PC-3 (cell line): ENCODE data around the gene GTPBP8. TPM values are rescaled to one million over a fixed set of nuclear protein-coding genes. Genes with fewer than 3 reads are reported as not detected.

Experiments used
- ATAC-seq: fragments of 200-7000 bp; cut with Tn5 transposase; 2 replicates; pipeline ENCODE4 v1.9.1; 2020; ENCODE audit warnings: mild to moderate bottlenecking, moderate library complexity
- BruUV-seq: library from RNA; stranded (reverse); fragments of 400-500 nt; replicated peaks from 2 replicates; lab custom pipeline; 2021; lab: Mats Ljungman, UMichigan
- CTCF ChIA-PET: fragments of 300-600 bp; sonication (Branson Sonifier 250); formaldehyde crosslinking; loops from one replicate; lab custom pipeline; 2022; ENCODE audit warnings: antibody characterized with exemption; lab: Charles Lee
- POLR2A ChIA-PET: fragments of 300-600 bp; sonication (Branson Sonifier 250); formaldehyde crosslinking; loops from one replicate; lab custom pipeline; 2022; ENCODE audit warnings: antibody characterized with exemption; ENCODE audit not compliant: unreplicated experiment; lab: Charles Lee
- DNase-seq: peaks from one replicate; pipeline ENCODE4 v3.0.0-alpha.2; 2015
- H2AFZ ChIP-seq: fragments of 300-600 bp; sonication (generic); 2 replicates; pipeline ENCODE4 v1.6.0; 2016; ENCODE audit warnings: antibody characterized with exemption, low read length
- H3F3A ChIP-seq: fragments of 300-600 bp; sonication (generic); one replicate; pipeline ENCODE4 v1.6.0; 2017; ENCODE audit warnings: antibody characterized with exemption, low read length, control low read depth, mild to moderate bottlenecking; ENCODE audit not compliant: unreplicated experiment
- H3K27ac ChIP-seq: fragments of 300-600 bp; sonication (generic); 2 replicates; pipeline ENCODE4 v1.5.1; 2016; ENCODE audit warnings: mild to moderate bottlenecking, low read length
- H3K27me3 ChIP-seq: fragments of 300-600 bp; sonication (generic); 2 replicates; pipeline ENCODE4 v1.6.1; 2016; ENCODE audit warnings: low read length, mixed read lengths
- H3K36me3 ChIP-seq: fragments of 300-600 bp; sonication (generic); 2 replicates; pipeline ENCODE4 v1.6.1; 2016; ENCODE audit warnings: low read depth, mixed run types, low read length, mixed read lengths
- H3K4me1 ChIP-seq: fragments of 300-600 bp; sonication (generic); 2 replicates; pipeline ENCODE4 v1.5.1; 2016; ENCODE audit warnings: low read length; ENCODE audit not compliant: insufficient read depth
- H3K4me2 ChIP-seq: fragments of 300-600 bp; sonication (generic); 2 replicates; pipeline ENCODE4 v1.6.0; 2016; ENCODE audit warnings: low read length
- H3K4me3 ChIP-seq: fragments of 300-600 bp; sonication (generic); 2 replicates; pipeline ENCODE4 v1.5.1; 2016; ENCODE audit warnings: mild to moderate bottlenecking, low read length, mixed read lengths
- H3K79me2 ChIP-seq: fragments of 300-600 bp; sonication (generic); 2 replicates; pipeline ENCODE4 v1.6.1; 2017; ENCODE audit warnings: low read length, mixed read lengths
- H3K9ac ChIP-seq: fragments of 300-600 bp; sonication (generic); 2 replicates; pipeline ENCODE4 v1.6.0; 2016; ENCODE audit warnings: mild to moderate bottlenecking, low read length
- H3K9me2 ChIP-seq: fragments of 300-600 bp; sonication (generic); replicated peaks from 2 replicates; pipeline ENCODE4 v1.6.1; 2016; ENCODE audit warnings: mixed run types, low read length, mixed read lengths
- H3K9me3 ChIP-seq: fragments of 300-600 bp; sonication (generic); 2 replicates; pipeline ENCODE4 v1.6.1; 2016; ENCODE audit warnings: low read length, mixed read lengths
- H4K20me1 ChIP-seq: fragments of 300-600 bp; sonication (generic); 2 replicates; pipeline ENCODE4 v1.6.1; 2016; ENCODE audit warnings: low read length, mixed read lengths
- CTCF ChIP-seq: fragments of 300-600 bp; sonication (generic); conservative IDR thresholded peaks from 2 replicates; pipeline ENCODE4 v1.5.1; 2017; ENCODE audit warnings: antibody characterized with exemption, low read depth, mild to moderate bottlenecking, low read length
- EZH2 ChIP-seq: fragments of 300-600 bp; sonication (generic); IDR thresholded peaks from one replicate; pipeline ENCODE4 v1.6.1; 2017; ENCODE audit warnings: antibody characterized with exemption, mild to moderate bottlenecking, low read length; ENCODE audit not compliant: unreplicated experiment
- EZH2phosphoT487 ChIP-seq: fragments of 300-600 bp; sonication (generic); IDR thresholded peaks from 2 replicates; pipeline ENCODE4 v1.6.1; 2018; ENCODE audit warnings: mild to moderate bottlenecking, antibody characterized with exemption, low read length, borderline replicate concordance
- intact Hi-C: fragments of 100-400 bp; cut with micrococcal nuclease; formaldehyde crosslinking; loops from 2 replicates; pipeline ENCODE4 v1.9.0; 2023
- total RNA-seq: library from RNA; depleted of rRNA; stranded (reverse); fragments of >200 nt; gene quantifications from 2 replicates; pipeline ENCODE4 v1.2.3, GENCODE V29; 2014

GTPBP8 gene
- total RNA-seq, 1 experiment from 2014 or later: 63.8 TPM

GRCh38 chr3:112956351-112956750, 34.4 kb upstream of the GTPBP8 start:
- DNase-seq: no peak
- Histone ChIP-seq H2AFZ (no peak overlapping the region), H3K27ac (no peak overlapping the region), H3K9me3 (no peaks in the 10 kb centered on the region), H4K20me1 (no peaks in the 10 kb centered on the region), H3K9ac (no peak overlapping the region), H3K36me3 (no peaks in the 10 kb centered on the region), H3K4me3 (no peak overlapping the region), H3K27me3 (peaks cover 14% of the 10 kb centered on the region; the same call in 1 of the 2 replicates), H3K4me2 (no peak overlapping the region), H3K79me2 (no peaks in the 10 kb centered on the region), H3F3A (no peaks in the 10 kb centered on the region), H3K9me2 (no peaks in the 10 kb centered on the region), H3K4me1 (no peaks in the 10 kb centered on the region)
- no peak for ATAC-seq
- ChIA-PET CTCF (no interaction called here), POLR2A (no interaction called here)
- TF ChIP-seq EZH2phosphoT487: no peak
- no peak for TF ChIP-seq EZH2
- TF ChIP-seq CTCF: no peak
- no TSS peak for BruUV-seq
- intact Hi-C loops: no loop called here

GRCh38 chr3:112958811-112959560, 31.8 kb upstream of the GTPBP8 start:
- H3K4me2 ChIP-seq: no peak overlapping the region
- intact Hi-C loops: no loop called here
- POLR2A ChIA-PET: no interaction called here
- H3K9me3 ChIP-seq: no peaks in the 10 kb centered on the region
- CTCF ChIA-PET: no interaction called here
- H2AFZ ChIP-seq: no peak overlapping the region
- no peaks in the 10 kb centered on the region for H4K20me1 ChIP-seq
- no peaks in the 10 kb centered on the region for H3K36me3 ChIP-seq
- H3K4me3 ChIP-seq: no peak overlapping the region
- no peaks in the 10 kb centered on the region for H3K79me2 ChIP-seq
- no peak overlapping the region for H3K27ac ChIP-seq
- no peak overlapping the region for H3K9ac ChIP-seq
- DNase-seq: no peak
- no peaks in the 10 kb centered on the region for H3K9me2 ChIP-seq
- BruUV-seq: no TSS peak
- no peaks in the 10 kb centered on the region for H3K4me1 ChIP-seq
- H3F3A ChIP-seq: no peaks in the 10 kb centered on the region
- peaks cover 14% of the 10 kb centered on the region; the same call in 1 of the 2 replicates for H3K27me3 ChIP-seq
- TF ChIP-seq EZH2 (no peak), EZH2phosphoT487 (no peak), CTCF (no peak)
- no peak for ATAC-seq

GRCh38 chr3:112963683-112964082, 27.1 kb upstream of the GTPBP8 start:
- no peaks in the 10 kb centered on the region for H3K79me2 ChIP-seq
- no peak overlapping the region for H3K27ac ChIP-seq
- TF ChIP-seq CTCF (no peak), EZH2phosphoT487 (no peak), EZH2 (no peak)
- no peak overlapping the region for H3K9ac ChIP-seq
- H2AFZ ChIP-seq: no peak overlapping the region
- no TSS peak for BruUV-seq
- no peak overlapping the region for H3K4me2 ChIP-seq
- H3K9me2 ChIP-seq: no peaks in the 10 kb centered on the region
- DNase-seq (no peak), ATAC-seq (no peak)
- H4K20me1 ChIP-seq: no peaks in the 10 kb centered on the region
- ChIA-PET CTCF (no interaction called here), POLR2A (no interaction called here)
- peaks cover 14% of the 10 kb centered on the region; the same call in 1 of the 2 replicates for H3K27me3 ChIP-seq
- intact Hi-C loops: no loop called here
- no peak overlapping the region for H3K4me3 ChIP-seq
- H3F3A ChIP-seq: no peaks in the 10 kb centered on the region
- H3K36me3 ChIP-seq: no peaks in the 10 kb centered on the region
- H3K9me3 ChIP-seq: no peaks in the 10 kb centered on the region
- no peaks in the 10 kb centered on the region for H3K4me1 ChIP-seq
